Activated naive CD4-positive, alpha-beta T cell treated with anti-CD3 and anti-CD28 coated beads for 36 hours (primary cell): ENCODE data around the gene UTP14C. TPM values are rescaled to one million over a fixed set of nuclear protein-coding genes. Genes with fewer than 3 reads are reported as not detected.

Source experiments
- CTCF ChIA-PET: fragments of 350-600 bp; sonication (Branson Sonifier 250); formaldehyde crosslinking; loops from one replicate; lab custom pipeline; 2021; ENCODE audit warnings: antibody characterized with exemption; lab: Charles Lee
- DNase-seq: peaks from one replicate; pipeline ENCODE4 v3.0.0-alpha.2; 2020
- H3K27ac Mint-ChIP-seq: one replicate; pipeline ENCODE4 v1.8.0; 2021; ENCODE audit warnings: mild to moderate bottlenecking, mixed read lengths
- H3K27me3 Mint-ChIP-seq: one replicate; pipeline ENCODE4 v1.8.0; 2021; ENCODE audit warnings: low read depth, mixed read lengths
- H3K36me3 Mint-ChIP-seq: one replicate; pipeline ENCODE4 v1.8.0; 2021; ENCODE audit warnings: low read depth, mixed read lengths
- H3K4me1 Mint-ChIP-seq: one replicate; pipeline ENCODE4 v1.8.0; 2021; ENCODE audit warnings: low read depth, mixed read lengths
- H3K4me3 Mint-ChIP-seq: one replicate; pipeline ENCODE4 v1.8.0; 2021; ENCODE audit warnings: mild to moderate bottlenecking, moderate library complexity, mixed read lengths
- H3K9me3 Mint-ChIP-seq: one replicate; pipeline ENCODE4 v1.8.0; 2021; ENCODE audit warnings: mixed read lengths
- intact Hi-C: fragments of 100-400 bp; cut with micrococcal nuclease; formaldehyde crosslinking; loops from one replicate; pipeline ENCODE4 v1.15.1; 2023
- total RNA-seq, 2 experiments: library from RNA; stranded (reverse); gene quantifications; one replicate each; pipeline ENCODE4 v1.2.3, GENCODE V29; 2021

Gene UTP14C
- total RNA-seq, 2 experiments from 2014 or later = 4.5 to 5.1 TPM

DNA sequence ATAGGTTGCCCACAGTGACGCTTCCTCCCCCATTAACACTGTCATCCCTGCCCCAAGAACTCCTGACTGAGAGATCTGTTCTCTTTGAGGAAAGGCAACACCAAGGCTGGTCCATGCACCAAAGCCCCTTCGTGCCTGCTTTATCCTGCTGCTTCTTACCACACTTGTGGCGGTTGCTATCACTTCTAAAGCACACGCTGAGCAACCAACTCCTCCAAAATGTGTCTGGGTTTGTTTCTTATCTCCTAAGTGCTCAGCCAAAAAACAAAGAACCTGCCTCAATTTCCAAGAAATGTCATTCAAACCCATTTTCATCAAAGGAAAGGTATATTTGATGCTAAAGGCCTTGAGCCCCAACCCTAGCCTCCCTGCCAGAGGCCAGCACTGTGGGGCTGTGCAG, 27.9 kb upstream of the UTP14C start:
- no peaks in the 10 kb centered on the region for H3K4me1 Mint-ChIP-seq

DNA sequence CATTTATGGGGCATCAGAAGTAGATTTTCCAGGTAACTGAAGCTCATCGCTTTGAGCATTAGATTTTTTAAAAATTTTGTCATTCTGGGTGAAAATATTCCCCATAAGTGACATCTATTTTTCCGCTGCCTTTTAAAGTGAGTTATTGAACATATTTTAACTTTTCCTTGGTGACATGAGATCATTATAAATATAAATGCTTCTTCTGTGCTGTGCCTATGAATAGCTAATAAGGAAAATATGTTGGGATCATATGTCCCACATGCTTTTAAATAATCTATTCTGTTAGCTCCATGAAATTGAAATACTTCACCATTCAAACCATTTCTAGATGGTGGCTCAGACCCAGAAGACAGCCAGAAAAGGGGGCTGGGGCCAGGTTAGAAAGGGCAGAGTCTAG, 27.3 kb upstream of the UTP14C start:
- Mint-ChIP-seq H3K9me3 (no peaks in the 10 kb centered on the region), H3K4me3 (no peak overlapping the region), H3K4me1 (no peaks in the 10 kb centered on the region), H3K27ac (no peak overlapping the region), H3K36me3 (no peaks in the 10 kb centered on the region), H3K27me3 (no peaks in the 10 kb centered on the region)
- no peak for DNase-seq
- intact Hi-C loops = no loop called here
- CTCF ChIA-PET = interaction anchor here (0.7 to 8.1 kb wide), 2 partner anchors 91 to 129 kb away, joined by 3 to 55 read pairs; partner anchors contain the start of gene NEK5

More for the DNA sequence above, 27.9 kb upstream of the UTP14C start:
- H3K27ac Mint-ChIP-seq = no peak overlapping the region
- H3K36me3 Mint-ChIP-seq = no peaks in the 10 kb centered on the region
- no peaks in the 10 kb centered on the region for H3K27me3 Mint-ChIP-seq
- H3K9me3 Mint-ChIP-seq = no peaks in the 10 kb centered on the region
- intact Hi-C loops = no loop called here
- no peak overlapping the region for H3K4me3 Mint-ChIP-seq
- no peak for DNase-seq
- CTCF ChIA-PET = no interaction called here

DNA sequence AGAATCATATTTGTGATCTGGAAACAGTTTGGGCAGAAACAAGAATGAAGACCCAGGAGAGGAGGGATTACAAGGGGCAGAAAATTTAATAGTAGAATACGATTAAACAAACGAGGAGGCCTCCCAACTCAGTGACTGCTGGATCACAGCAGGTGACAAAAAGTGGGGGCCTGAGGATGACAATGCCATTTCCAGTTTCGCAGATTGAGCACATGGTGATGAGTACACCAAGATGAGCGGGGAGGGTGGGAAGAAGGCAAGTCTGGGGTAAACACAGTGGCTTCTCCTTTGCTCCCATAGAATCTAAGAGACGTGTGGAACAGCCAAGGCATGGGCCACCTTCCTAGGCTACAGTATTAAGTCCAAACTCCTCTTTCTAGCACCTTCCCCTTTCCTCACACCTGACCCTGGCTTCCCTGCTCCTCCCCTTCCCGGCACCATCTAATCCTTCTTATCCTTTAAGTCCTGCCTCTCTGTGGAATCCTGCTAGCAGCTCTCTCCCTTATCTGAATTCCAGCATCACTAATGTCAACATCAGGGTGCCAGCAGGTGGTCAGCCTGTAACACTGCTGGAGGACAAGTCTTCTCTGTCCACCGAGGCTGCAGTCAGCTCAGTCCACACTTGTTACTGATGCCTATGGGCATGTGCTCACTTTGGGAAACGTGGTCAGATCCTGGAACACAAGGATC, 26.7 kb upstream of the UTP14C start:
- Mint-ChIP-seq H3K4me1 (no peaks in the 10 kb centered on the region), H3K36me3 (no peaks in the 10 kb centered on the region), H3K27ac (no peak overlapping the region), H3K27me3 (no peaks in the 10 kb centered on the region), H3K4me3 (no peak overlapping the region), H3K9me3 (no peaks in the 10 kb centered on the region)
- intact Hi-C loops = no loop called here
- no peak for DNase-seq
- CTCF ChIA-PET = interaction anchor here (0.7 to 8.1 kb wide), 2 partner anchors 90 to 129 kb away, joined by 3 to 55 read pairs; partner anchors contain the start of gene NEK5

DNA sequence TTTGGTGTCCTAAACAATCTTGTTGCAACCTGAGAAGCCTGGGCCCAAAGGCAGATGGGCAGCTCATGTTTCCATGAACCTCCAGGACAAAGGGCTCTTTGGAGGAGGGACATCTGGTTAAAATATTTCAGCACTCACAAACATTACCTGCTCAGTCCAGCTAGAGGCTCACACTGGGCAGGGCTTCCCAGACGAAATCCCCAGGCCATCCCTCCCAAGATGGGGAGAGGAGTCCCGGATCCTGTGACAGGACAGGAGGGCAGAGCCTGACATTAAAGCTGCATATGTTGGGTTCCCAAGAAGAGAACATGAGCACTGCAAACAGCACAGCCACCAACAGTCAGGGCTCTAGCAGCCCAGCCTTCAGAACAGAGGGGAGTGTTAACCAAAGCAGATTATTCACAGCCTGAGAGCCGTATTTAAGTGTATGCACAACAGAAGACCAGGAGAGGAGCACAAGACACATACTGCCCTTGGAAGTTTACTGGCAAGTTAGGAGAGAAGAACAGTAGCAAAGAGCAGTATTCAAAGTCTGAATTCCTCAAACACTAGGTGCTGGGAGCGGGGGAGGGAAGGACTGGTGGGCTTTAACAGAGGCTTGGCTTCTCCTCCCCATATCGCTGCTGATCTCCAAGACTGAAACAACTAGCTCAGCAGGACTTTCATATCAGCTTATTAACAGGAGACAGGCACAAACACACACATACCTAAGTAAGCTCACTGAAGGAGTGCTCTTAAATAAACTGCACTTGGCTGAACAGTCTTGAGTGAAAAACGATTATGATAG, 25.6 kb upstream of the UTP14C start:
- no peak overlapping the region for H3K4me3 Mint-ChIP-seq
- H3K4me1 Mint-ChIP-seq = no peaks in the 10 kb centered on the region
- intact Hi-C loops = no loop called here

DNA sequence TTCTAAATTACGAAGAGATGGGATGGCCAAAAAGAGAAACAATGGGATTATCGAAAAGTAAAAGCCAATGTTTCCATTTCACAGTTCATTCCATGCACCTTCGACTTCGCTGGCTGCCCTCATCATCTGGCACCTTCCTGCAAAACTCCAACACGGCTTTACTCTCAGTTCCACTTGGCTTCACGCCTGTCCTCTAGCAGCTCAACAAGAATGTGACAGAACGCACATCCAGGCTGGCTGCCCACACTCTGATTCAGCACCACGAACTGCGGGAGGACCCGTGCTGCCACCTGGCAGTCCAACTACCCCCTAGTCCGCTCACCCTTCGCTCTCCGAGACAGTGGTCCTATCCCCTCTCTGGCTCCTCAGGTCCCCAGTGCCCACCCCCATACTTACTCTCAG, 25.0 kb upstream of the UTP14C start:
- no peaks in the 10 kb centered on the region for H3K36me3 Mint-ChIP-seq
- intact Hi-C loops = no loop called here

More for the DNA sequence above, 25.6 kb upstream of the UTP14C start:
- Mint-ChIP-seq H3K27ac (no peak overlapping the region), H3K9me3 (no peaks in the 10 kb centered on the region), H3K27me3 (no peaks in the 10 kb centered on the region), H3K36me3 (no peaks in the 10 kb centered on the region)
- DNase-seq = no peak
- CTCF ChIA-PET = interaction anchor here (1.0 to 8.1 kb wide), 3 partner anchors 82 to 128 kb away, joined by 3 to 55 read pairs (median 3); partner anchors contain the start of gene NEK5

DNA sequence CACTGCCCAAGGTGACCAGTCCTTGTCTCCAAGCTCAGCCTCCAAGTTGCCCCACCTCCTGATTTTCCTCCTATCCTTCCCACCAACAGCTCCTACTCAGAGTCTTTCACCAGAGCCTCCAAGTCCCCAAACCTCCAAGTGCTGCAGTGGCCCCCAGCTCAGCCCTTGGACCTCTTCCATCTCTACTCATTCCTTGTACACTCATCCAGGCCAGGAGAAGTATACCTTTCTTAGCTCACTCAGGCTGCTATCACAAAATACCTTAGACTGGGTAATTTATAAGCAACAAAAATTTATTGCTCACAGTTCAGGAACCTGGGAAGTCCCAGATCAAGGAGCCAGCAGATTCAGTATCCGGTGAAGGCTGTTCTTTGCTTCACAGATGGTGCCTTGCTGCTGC, 24.6 kb upstream of the UTP14C start:
- CTCF ChIA-PET = interaction anchor here (1.0 to 8.1 kb wide), 5 partner anchors 8 to 127 kb away, joined by 3 to 55 read pairs (median 9); partner anchors contain the start of gene NEK5
- no peak overlapping the region for H3K4me3 Mint-ChIP-seq
- no peak overlapping the region for H3K27ac Mint-ChIP-seq
- DNase-seq = no peak
- no peaks in the 10 kb centered on the region for H3K36me3 Mint-ChIP-seq
- no peaks in the 10 kb centered on the region for H3K27me3 Mint-ChIP-seq
- no peaks in the 10 kb centered on the region for H3K9me3 Mint-ChIP-seq
- intact Hi-C loops = no loop called here
- H3K4me1 Mint-ChIP-seq = no peaks in the 10 kb centered on the region

More for the DNA sequence above, 25.0 kb upstream of the UTP14C start:
- H3K27ac Mint-ChIP-seq = no peak overlapping the region
- H3K9me3 Mint-ChIP-seq = no peaks in the 10 kb centered on the region
- H3K4me1 Mint-ChIP-seq = no peaks in the 10 kb centered on the region
- no peaks in the 10 kb centered on the region for H3K27me3 Mint-ChIP-seq
- H3K4me3 Mint-ChIP-seq = no peak overlapping the region
- no peak for DNase-seq
- CTCF ChIA-PET = interaction anchor here (1.0 to 8.1 kb wide), 5 partner anchors 8 to 128 kb away, joined by 3 to 55 read pairs (median 9); partner anchors contain the start of gene NEK5

DNA sequence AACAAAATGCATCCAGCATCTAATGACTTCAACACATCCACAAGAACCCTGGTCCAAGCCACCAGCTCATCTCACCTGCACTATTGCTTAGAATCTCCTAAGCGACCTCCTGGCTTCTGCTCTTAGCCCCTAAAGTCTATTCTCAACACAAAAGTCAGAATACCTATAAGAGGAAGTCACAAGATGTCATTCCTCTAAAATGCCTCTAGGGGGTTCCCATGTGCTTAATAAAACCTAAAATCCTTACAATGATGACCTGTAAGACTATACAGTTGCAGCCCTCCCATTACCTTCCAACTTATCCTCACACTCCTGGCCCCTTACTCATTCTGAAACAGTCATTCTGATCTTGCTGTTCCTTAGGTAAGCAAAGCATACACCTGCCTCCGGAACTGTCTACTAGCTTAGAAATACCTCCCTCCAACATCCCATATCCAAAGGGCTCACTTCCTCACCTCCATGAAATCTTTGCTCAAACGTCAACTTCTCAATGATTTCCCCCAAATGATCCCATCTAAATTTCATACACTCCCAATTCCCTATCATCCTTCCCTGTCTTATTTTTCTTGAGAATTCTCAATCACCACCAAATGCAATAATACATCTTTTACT, 23.3 kb upstream of the UTP14C start:
- H3K4me3 Mint-ChIP-seq = no peak overlapping the region
- H3K9me3 Mint-ChIP-seq = no peaks in the 10 kb centered on the region
- CTCF ChIA-PET = interaction anchor here (0.6 to 8.1 kb wide), 9 partner anchors 9 to 343 kb away, joined by 3 to 55 read pairs (median 6); partner anchors contain the start of genes ALG11 and NEK5
- no peak for DNase-seq
- no peaks in the 10 kb centered on the region for H3K4me1 Mint-ChIP-seq
- intact Hi-C loops = loop anchor here (1.0 kb wide), 2 partner anchors 126 to 449 kb away; partner anchors contain the start of gene VPS36
- H3K27me3 Mint-ChIP-seq = no peaks in the 10 kb centered on the region
- H3K27ac Mint-ChIP-seq = no peak overlapping the region
- no peaks in the 10 kb centered on the region for H3K36me3 Mint-ChIP-seq

DNA sequence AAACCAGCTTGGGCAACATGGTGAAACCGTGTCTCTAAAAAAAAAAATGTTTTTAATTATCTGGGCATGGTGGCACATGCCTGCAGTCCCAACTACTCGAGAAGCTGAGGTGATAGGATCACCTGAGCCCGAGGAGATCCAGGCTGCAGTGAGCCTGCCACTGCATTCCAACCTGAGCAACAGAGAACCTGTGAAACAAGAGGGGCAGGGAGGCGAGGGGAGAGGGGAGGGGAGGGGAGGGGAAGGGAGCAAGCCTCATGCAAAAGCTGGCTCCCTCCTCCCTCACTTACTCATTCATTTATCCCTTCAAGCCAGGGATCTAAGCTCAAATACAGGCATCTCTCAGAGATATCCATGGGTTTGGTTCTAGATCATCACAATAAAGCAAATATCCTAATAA, 22.1 kb upstream of the UTP14C start:
- H3K4me1 Mint-ChIP-seq = no peaks in the 10 kb centered on the region
- H3K36me3 Mint-ChIP-seq = no peaks in the 10 kb centered on the region
- H3K27me3 Mint-ChIP-seq = peaks cover 3% of the 10 kb centered on the region
- intact Hi-C loops = no loop called here
- no peak overlapping the region for H3K4me3 Mint-ChIP-seq
- CTCF ChIA-PET = interaction anchor here (0.6 to 8.1 kb wide), 5 partner anchors 10 to 124 kb away, joined by 3 to 55 read pairs (median 3); partner anchors contain the start of genes ALG11 and NEK5
- H3K9me3 Mint-ChIP-seq = no peaks in the 10 kb centered on the region
- no peak overlapping the region for H3K27ac Mint-ChIP-seq
- DNase-seq = no peak

DNA sequence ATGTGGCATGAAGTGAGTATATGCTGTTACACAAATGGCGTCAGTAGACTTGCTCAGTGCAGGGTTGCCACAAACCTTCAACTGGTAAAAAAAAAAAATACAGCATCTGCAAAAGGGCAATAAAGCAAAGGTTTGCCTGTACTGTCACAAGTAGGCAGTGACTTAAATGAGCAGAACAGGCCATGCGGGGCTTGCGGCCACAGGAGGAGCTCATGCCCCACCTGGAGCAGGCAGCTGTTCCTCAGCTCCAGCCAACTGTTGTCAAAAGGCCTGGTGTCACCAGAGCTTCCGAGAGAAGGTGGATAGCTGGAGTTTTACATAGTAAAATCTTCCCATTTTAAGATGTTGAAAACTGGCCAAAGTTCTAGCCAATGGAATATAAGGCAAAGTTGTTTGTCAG, 20.9 kb upstream of the UTP14C start:
- intact Hi-C loops = no loop called here
- H3K27ac Mint-ChIP-seq = no peak overlapping the region
- H3K27me3 Mint-ChIP-seq = peaks cover 3% of the 10 kb centered on the region
- no peaks in the 10 kb centered on the region for H3K36me3 Mint-ChIP-seq
- DNase-seq = no peak
- H3K4me3 Mint-ChIP-seq = no peak overlapping the region
- CTCF ChIA-PET = interaction anchor here (0.5 to 8.1 kb wide), 3 partner anchors 63 to 138 kb away, joined by 3 to 55 read pairs (median 4); partner anchors contain the start of gene NEK5
- no peaks in the 10 kb centered on the region for H3K4me1 Mint-ChIP-seq
- H3K9me3 Mint-ChIP-seq = no peaks in the 10 kb centered on the region

DNA sequence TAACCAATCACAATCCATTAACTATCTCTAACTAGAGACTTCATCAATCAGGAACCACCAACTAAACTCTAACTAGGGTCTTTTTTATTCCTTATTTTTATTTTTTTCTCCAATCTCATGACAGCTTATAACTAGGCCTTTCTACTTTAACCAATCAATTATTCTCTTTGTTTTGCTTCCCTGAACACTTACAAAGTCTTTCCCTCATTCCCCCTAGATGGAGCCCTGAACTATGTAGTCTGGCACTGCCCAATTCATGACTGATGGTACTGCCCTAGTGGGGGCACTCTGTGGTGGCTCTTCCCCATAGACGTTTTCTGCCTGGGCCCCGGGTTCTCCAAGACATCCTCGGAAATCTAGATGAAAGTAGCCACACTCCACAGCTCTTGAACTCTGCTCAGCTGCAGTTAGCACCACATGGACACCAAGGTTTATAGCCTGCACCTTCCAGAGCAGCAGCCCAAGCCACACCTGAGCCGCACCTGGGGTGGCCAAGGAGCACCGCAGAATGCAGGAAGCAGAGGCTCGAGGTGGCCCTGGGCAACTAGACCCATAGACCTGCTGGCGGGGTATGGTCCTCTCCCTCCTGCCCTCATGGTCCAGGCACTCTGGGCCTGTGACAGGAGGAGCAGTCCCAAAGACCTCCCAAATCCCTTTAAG, 19.9 kb upstream of the UTP14C start:
- Mint-ChIP-seq H3K4me3 (no peak overlapping the region), H3K36me3 (no peaks in the 10 kb centered on the region), H3K27me3 (peaks cover 3% of the 10 kb centered on the region), H3K4me1 (no peaks in the 10 kb centered on the region), H3K9me3 (no peaks in the 10 kb centered on the region), H3K27ac (no peak overlapping the region)
- no peak for DNase-seq
- CTCF ChIA-PET = interaction anchor here (8.1 kb wide), 1 partner anchor 122 kb away, joined by 55 read pairs; the partner anchor contains the start of gene NEK5
- intact Hi-C loops = no loop called here

DNA sequence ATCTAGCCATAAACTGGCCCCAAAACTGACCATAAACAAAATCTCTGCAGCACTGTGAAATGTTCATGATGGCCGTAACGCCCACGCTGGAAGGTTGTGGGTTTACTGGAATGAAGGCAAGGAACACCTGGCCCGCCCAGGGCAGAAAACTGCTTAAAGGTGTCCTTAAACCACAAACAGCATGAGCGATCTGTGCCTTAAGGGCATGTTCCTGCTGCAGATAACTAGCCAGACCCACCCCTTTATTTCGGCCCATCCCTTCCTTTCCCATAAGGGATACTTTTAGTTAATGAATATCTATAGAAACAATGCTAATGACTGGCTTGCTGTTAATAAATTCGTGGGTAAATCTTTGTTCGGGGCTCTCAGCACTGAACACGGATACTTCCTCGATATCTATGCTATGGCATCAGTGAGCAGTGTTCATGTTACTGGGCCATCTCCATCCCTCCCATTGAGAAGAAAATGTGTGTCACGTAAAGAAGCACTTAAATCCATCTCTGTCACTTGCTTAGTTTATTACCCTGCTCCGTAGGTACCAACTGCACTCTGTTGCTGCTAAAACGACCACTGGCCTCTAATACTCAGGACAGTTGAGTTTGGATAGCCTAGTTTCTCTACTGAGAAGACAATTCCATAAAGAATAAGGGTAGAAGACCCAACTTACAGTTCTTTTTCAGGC, 18.5 kb upstream of the UTP14C start:
- no peak for DNase-seq
- Mint-ChIP-seq H3K27me3 (peaks cover 9% of the 10 kb centered on the region), H3K4me3 (no peak overlapping the region), H3K27ac (no peak overlapping the region), H3K36me3 (no peaks in the 10 kb centered on the region), H3K4me1 (peaks cover 4% of the 10 kb centered on the region), H3K9me3 (no peaks in the 10 kb centered on the region)
- CTCF ChIA-PET = no interaction called here
- intact Hi-C loops = no loop called here
